SK-N-SH (cell line): ENCODE results near the gene MEFV. TPM values are rescaled to one million over a fixed set of nuclear protein-coding genes. Genes with fewer than 3 reads are reported as not detected.

ENCODE experiments used
- CTCF ChIA-PET: fragments of 300-600, 350-600 bp; formaldehyde crosslinking; extraction: SDS; loops from one replicate; lab custom pipeline; 2021; lab: Yijun Ruan, JAX
- POLR2A ChIA-PET: fragments of 350-600 bp; sonication (Branson Sonifier 250); formaldehyde crosslinking; extraction: SDS; loops from one replicate; lab custom pipeline; 2020; ENCODE audit warnings: antibody characterized with exemption, inconsistent platforms; lab: Yijun Ruan, JAX
- DNase-seq: peaks from one replicate; pipeline ENCODE4 v3.0.0; 2012
- H2AFZ ChIP-seq: fragments of 200-600 bp; sonication (generic); 2 replicates; pipeline ENCODE4 v1.8.1; 2016; ENCODE audit warnings: antibody characterized with exemption, mild to moderate bottlenecking, low read depth
- H3F3A ChIP-seq: fragments of 200-600 bp; sonication (generic); replicated peaks from 2 replicates; pipeline ENCODE3; 2016; ENCODE audit warnings: antibody characterized with exemption, mild to moderate bottlenecking; ENCODE audit not compliant: insufficient read depth
- H3K27ac ChIP-seq, 2 experiments: fragments of 200-500 bp in 1 of 2; fragments of 200-600 bp in 1 of 2; sonication (Bioruptor generic) in 1 of 2; sonication (generic), shearing (Covaris generic) in 1 of 2; 2 replicates each; pipeline versions ENCODE4 v1.5.1 to v1.6.1; 2014 to 2016; ENCODE audit warnings: low read depth in 2 of 2, inconsistent platforms in 1 of 2, low read length in 1 of 2, mild to moderate bottlenecking in 1 of 2, mixed read lengths in 1 of 2
- H3K27me3 ChIP-seq: fragments of 200-600 bp; sonication (generic), shearing (Covaris generic); 2 replicates; pipeline ENCODE4 v1.6.1; 2016; ENCODE audit warnings: mixed run types; ENCODE audit not compliant: insufficient read depth
- H3K36me3 ChIP-seq, 2 experiments: fragments of 200-500 bp in 1 of 2; fragments of 200-600 bp in 1 of 2; sonication (Bioruptor generic) in 1 of 2; sonication (generic) in 1 of 2; replicated peaks in 1 of 2; 2 replicates each; pipeline versions ENCODE3 to v1.5.1; 2014 to 2016; ENCODE audit warnings: low read length in 1 of 2, mild to moderate bottlenecking in 1 of 2; ENCODE audit not compliant: insufficient read depth in 2 of 2, control insufficient read depth in 1 of 2
- H3K4me1 ChIP-seq, 2 experiments: fragments of 200-500 bp in 1 of 2; fragments of 200-600 bp in 1 of 2; sonication (Bioruptor generic) in 1 of 2; sonication (generic), shearing (Covaris generic) in 1 of 2; 2 replicates each; pipeline versions ENCODE4 v1.5.1 to v1.6.1; 2014 to 2016; ENCODE audit warnings: low read depth in 1 of 2, low read length in 1 of 2, mixed run types in 1 of 2; ENCODE audit not compliant: insufficient read depth in 2 of 2, control insufficient read depth in 1 of 2
- H3K4me2 ChIP-seq: fragments of 200-600 bp; sonication (generic), shearing (Covaris generic); 2 replicates; pipeline ENCODE4 v1.6.1; 2017; ENCODE audit warnings: mixed run types
- H3K4me3 ChIP-seq, 2 experiments: fragments of 200-500 bp in 1 of 2; fragments of 200-600 bp in 1 of 2; sonication (Bioruptor generic) in 1 of 2; sonication (generic), shearing (Covaris generic) in 1 of 2; 2 replicates each; pipeline versions ENCODE4 v1.5.1 to v1.8.1; 2014 to 2016; ENCODE audit warnings: low read depth in 2 of 2, inconsistent platforms in 1 of 2, low read length in 1 of 2, mild to moderate bottlenecking in 1 of 2, mixed read lengths in 1 of 2, moderate library complexity in 1 of 2
- H3K79me2 ChIP-seq: fragments of 200-600 bp; sonication (generic); 2 replicates; pipeline ENCODE4 v1.8.1; 2017; ENCODE audit warnings: mild to moderate bottlenecking; ENCODE audit not compliant: insufficient read depth
- H3K9ac ChIP-seq: fragments of 200-600 bp; sonication (generic); 2 replicates; pipeline ENCODE4 v1.6.1; 2017; ENCODE audit warnings: mixed run types
- H3K9me2 ChIP-seq: fragments of 200-600 bp; sonication (generic); 2 replicates; pipeline ENCODE4 v1.6.1; 2017; ENCODE audit warnings: mixed run types
- H3K9me3 ChIP-seq: fragments of 200-600 bp; sonication (generic); 2 replicates; pipeline ENCODE4 v1.6.1; 2017; ENCODE audit warnings: mixed run types, mild to moderate bottlenecking, moderate library complexity
- H4K20me1 ChIP-seq: fragments of 200-600 bp; sonication (generic); 2 replicates; pipeline ENCODE4 v1.6.1; 2017; ENCODE audit warnings: mild to moderate bottlenecking, mixed run types; ENCODE audit not compliant: insufficient read depth
- CHD2 ChIP-seq: fragments of 150-350 bp; IDR thresholded peaks from 2 replicates; pipeline ENCODE4 v1.6.1; 2018; ENCODE audit warnings: low read length; ENCODE audit not compliant: partially characterized antibody
- EZH2phosphoT487 ChIP-seq: fragments of 200-600 bp; sonication (generic); IDR thresholded peaks from 2 replicates; pipeline ENCODE4 v1.6.1; 2017; ENCODE audit warnings: low read depth, mixed run types, mild to moderate bottlenecking, antibody characterized with exemption, moderate library complexity, borderline replicate concordance
- FOXJ3 ChIP-seq: sonication (generic); formaldehyde crosslinking; IDR thresholded peaks from 2 replicates; pipeline ENCODE4 v1.5.1; 2020; ENCODE audit warnings: mild to moderate bottlenecking, missing genetic modification reagents
- GABPA ChIP-seq: IDR thresholded peaks from 2 replicates; pipeline ENCODE4 v1.4.0; 2012; ENCODE audit warnings: low read depth, mild to moderate bottlenecking
- MEF2A ChIP-seq: IDR thresholded peaks from 2 replicates; pipeline ENCODE4 v1.4.0; 2012; ENCODE audit warnings: low read depth, borderline replicate concordance
- MXI1 ChIP-seq: IDR thresholded peaks from 2 replicates; pipeline ENCODE4 v1.6.1; 2012; ENCODE audit warnings: mild to moderate bottlenecking, low read depth, low read length, improper control_type of control experiment
- NFIC ChIP-seq: IDR thresholded peaks from 2 replicates; pipeline ENCODE4 v1.4.0; 2012; ENCODE audit warnings: borderline replicate concordance
- NRF1 ChIP-seq: IDR thresholded peaks from 2 replicates; pipeline ENCODE4 v1.6.1; 2012; ENCODE audit warnings: low read depth, mild to moderate bottlenecking, low read length
- TAF1 ChIP-seq: IDR thresholded peaks from 2 replicates; pipeline ENCODE4 v1.6.1; 2012; ENCODE audit warnings: low read depth, mild to moderate bottlenecking, low read length, moderate library complexity, borderline replicate concordance
- TCF12 ChIP-seq: IDR thresholded peaks from 2 replicates; pipeline ENCODE4 v1.4.0; 2012
- WGBS: methylation state at CpG from one replicate; pipeline ENCODE4 v1.1.6; 2017; ENCODE audit warnings: low lambda C conversion rate; 5-methylcytosine and 5-hydroxymethylcytosine counted together
- polyA plus RNA-seq, 3 experiments: library from polyadenylated mRNA; depleted of rRNA; stranded (reverse); fragments of >200 nt; gene quantifications; 2 replicates each; pipeline ENCODE4 v1.2.3, GENCODE V29; 2012
- TF ChIP-seq, protein P1 (sequence below): IDR thresholded peaks from 2 replicates; pipeline ENCODE4 v1.4.0; 2012; ENCODE audit warnings: low read depth, borderline replicate concordance
- TF ChIP-seq, protein P2 (sequence below): fragments of 150-350 bp; IDR thresholded peaks from 2 replicates; pipeline ENCODE4 v1.6.1; 2016; ENCODE audit warnings: mild to moderate bottlenecking, low read depth, low read length
- TF ChIP-seq, protein P3 (sequence below): IDR thresholded peaks from 2 replicates; pipeline ENCODE4; 2012
- TF ChIP-seq, protein P4 (sequence below): IDR thresholded peaks from 2 replicates; pipeline ENCODE4 v1.4.0; 2012; ENCODE audit warnings: low read depth
- TF ChIP-seq, protein P5 (sequence below): fragments of 150-350 bp; IDR thresholded peaks from 2 replicates; pipeline ENCODE4 v1.6.1; 2017; ENCODE audit warnings: antibody characterized with exemption, low read length, low read depth, borderline replicate concordance
- TF ChIP-seq, protein P6 (sequence below): IDR thresholded peaks from 2 replicates; pipeline ENCODE4 v1.4.0; 2012; ENCODE audit warnings: low read depth, borderline replicate concordance
- TF ChIP-seq, protein P7 (sequence below): fragments of 200-600 bp; sonication (generic); IDR thresholded peaks from 2 replicates; pipeline ENCODE4 v1.6.1; 2017; ENCODE audit warnings: antibody characterized with exemption, mild to moderate bottlenecking, moderate library complexity

Gene MEFV
- polyA plus RNA-seq, 1 of the 3 experiments (the other 2 are of a cell fraction): not detected

DNA sequence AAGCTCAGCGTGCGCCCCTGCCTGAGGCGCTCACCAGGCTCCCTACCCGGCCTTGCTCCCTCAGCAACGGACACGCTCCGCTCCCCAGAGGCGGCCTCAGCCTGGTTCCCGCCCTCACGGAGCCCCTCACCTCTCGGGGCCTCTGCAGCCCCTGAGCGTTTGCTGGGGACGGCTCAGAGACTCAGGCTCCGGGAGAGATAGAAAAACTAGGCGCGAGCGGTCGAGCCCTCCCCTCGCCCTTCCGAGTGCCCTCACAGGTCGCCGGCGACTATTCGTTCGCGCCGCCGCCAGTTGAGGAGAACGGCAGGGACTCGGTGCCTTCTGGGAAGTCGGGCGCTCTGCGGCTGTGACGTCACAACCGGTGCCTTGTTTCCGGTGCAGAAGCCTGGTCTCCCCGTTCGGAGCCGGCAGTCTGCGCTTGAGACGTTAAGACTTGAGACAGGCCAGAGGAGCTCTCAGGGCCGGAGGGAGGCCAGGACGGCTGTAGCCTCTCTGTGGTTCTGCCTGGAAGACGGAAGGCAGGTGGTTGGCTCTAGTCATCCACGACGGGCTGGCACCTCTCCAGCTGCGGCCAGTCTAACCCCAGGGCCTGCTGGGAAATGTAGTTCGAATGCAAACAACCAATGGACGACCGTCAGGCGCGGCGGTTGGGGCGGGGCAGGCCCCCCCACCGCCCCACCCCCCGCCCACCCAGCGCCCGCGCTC is 21.4 kb downstream of the MEFV start, which contains the start of gene ZNF200 (continued):
- TF ChIP-seq, protein P1, sequence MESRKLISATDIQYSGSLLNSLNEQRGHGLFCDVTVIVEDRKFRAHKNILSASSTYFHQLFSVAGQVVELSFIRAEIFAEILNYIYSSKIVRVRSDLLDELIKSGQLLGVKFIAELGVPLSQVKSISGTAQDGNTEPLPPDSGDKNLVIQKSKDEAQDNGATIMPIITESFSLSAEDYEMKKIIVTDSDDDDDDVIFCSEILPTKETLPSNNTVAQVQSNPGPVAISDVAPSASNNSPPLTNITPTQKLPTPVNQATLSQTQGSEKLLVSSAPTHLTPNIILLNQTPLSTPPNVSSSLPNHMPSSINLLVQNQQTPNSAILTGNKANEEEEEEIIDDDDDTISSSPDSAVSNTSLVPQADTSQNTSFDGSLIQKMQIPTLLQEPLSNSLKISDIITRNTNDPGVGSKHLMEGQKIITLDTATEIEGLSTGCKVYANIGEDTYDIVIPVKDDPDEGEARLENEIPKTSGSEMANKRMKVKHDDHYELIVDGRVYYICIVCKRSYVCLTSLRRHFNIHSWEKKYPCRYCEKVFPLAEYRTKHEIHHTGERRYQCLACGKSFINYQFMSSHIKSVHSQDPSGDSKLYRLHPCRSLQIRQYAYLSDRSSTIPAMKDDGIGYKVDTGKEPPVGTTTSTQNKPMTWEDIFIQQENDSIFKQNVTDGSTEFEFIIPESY: no peak
- TF ChIP-seq, protein P2, sequence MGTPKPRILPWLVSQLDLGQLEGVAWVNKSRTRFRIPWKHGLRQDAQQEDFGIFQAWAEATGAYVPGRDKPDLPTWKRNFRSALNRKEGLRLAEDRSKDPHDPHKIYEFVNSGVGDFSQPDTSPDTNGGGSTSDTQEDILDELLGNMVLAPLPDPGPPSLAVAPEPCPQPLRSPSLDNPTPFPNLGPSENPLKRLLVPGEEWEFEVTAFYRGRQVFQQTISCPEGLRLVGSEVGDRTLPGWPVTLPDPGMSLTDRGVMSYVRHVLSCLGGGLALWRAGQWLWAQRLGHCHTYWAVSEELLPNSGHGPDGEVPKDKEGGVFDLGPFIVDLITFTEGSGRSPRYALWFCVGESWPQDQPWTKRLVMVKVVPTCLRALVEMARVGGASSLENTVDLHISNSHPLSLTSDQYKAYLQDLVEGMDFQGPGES: no peak
- TF ChIP-seq NRF1: no peak
- TF ChIP-seq, protein P3, sequence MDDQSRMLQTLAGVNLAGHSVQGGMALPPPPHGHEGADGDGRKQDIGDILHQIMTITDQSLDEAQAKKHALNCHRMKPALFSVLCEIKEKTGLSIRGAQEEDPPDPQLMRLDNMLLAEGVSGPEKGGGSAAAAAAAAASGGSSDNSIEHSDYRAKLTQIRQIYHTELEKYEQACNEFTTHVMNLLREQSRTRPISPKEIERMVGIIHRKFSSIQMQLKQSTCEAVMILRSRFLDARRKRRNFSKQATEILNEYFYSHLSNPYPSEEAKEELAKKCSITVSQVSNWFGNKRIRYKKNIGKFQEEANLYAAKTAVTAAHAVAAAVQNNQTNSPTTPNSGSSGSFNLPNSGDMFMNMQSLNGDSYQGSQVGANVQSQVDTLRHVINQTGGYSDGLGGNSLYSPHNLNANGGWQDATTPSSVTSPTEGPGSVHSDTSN: peak; percentile 99
- TF ChIP-seq, protein P4, sequence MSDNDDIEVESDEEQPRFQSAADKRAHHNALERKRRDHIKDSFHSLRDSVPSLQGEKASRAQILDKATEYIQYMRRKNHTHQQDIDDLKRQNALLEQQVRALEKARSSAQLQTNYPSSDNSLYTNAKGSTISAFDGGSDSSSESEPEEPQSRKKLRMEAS: peak; percentile 75; the same call in 1 of the 2 replicates
- TF ChIP-seq CHD2: peak; percentile 74

DNA sequence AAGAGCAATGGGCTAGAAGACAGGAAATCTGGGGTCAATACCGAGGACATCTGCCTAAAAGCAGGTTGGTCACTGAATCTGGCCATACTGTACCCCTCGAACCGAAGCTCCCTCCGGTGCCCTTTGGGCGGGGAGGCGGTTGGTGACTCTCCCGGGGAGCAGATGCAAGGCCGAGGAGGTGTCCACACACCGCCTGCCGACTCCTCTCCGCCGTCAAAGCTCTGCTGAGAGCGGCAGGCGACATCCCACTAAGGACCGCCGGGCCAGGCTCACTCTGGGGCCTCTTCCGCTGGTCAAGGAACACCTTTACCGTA is 21.9 kb downstream of the MEFV start:
- no peaks in the 10 kb centered on the region for H4K20me1 ChIP-seq
- H3K4me3 ChIP-seq: peak overlapping the region; percentile 96 to 99
- H2AFZ ChIP-seq: peak overlapping the region; percentile 98
- ChIA-PET CTCF (no interaction called here), POLR2A (interaction anchor here (0.8 kb wide), 1 partner anchor 45 kb away, joined by 5 read pairs; no protein-coding TSS in a partner anchor)
- peak overlapping the region; percentile 96 to 99 for H3K27ac ChIP-seq
- H3K9me3 ChIP-seq: no peaks in the 10 kb centered on the region
- H3F3A ChIP-seq: peaks cover 11% of the 10 kb centered on the region
- H3K27me3 ChIP-seq: no peaks in the 10 kb centered on the region; the same call in 1 of the 2 replicates
- TF ChIP-seq MEF2A: no peak
- no peak for TF ChIP-seq TCF12
- TF ChIP-seq NFIC: no peak
- TF ChIP-seq, protein P3: no peak
- no peak for TF ChIP-seq EZH2phosphoT487
- TF ChIP-seq FOXJ3 (CRISPR knock-in tag): no peak
- TF ChIP-seq, protein P5, sequence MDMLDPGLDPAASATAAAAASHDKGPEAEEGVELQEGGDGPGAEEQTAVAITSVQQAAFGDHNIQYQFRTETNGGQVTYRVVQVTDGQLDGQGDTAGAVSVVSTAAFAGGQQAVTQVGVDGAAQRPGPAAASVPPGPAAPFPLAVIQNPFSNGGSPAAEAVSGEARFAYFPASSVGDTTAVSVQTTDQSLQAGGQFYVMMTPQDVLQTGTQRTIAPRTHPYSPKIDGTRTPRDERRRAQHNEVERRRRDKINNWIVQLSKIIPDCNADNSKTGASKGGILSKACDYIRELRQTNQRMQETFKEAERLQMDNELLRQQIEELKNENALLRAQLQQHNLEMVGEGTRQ: no peak
- TF ChIP-seq, protein P6, sequence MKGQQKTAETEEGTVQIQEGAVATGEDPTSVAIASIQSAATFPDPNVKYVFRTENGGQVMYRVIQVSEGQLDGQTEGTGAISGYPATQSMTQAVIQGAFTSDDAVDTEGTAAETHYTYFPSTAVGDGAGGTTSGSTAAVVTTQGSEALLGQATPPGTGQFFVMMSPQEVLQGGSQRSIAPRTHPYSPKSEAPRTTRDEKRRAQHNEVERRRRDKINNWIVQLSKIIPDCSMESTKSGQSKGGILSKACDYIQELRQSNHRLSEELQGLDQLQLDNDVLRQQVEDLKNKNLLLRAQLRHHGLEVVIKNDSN: no peak
- TF ChIP-seq TAF1: no peak
- no peak for TF ChIP-seq GABPA
- TF ChIP-seq, protein P1: no peak
- TF ChIP-seq, protein P7, sequence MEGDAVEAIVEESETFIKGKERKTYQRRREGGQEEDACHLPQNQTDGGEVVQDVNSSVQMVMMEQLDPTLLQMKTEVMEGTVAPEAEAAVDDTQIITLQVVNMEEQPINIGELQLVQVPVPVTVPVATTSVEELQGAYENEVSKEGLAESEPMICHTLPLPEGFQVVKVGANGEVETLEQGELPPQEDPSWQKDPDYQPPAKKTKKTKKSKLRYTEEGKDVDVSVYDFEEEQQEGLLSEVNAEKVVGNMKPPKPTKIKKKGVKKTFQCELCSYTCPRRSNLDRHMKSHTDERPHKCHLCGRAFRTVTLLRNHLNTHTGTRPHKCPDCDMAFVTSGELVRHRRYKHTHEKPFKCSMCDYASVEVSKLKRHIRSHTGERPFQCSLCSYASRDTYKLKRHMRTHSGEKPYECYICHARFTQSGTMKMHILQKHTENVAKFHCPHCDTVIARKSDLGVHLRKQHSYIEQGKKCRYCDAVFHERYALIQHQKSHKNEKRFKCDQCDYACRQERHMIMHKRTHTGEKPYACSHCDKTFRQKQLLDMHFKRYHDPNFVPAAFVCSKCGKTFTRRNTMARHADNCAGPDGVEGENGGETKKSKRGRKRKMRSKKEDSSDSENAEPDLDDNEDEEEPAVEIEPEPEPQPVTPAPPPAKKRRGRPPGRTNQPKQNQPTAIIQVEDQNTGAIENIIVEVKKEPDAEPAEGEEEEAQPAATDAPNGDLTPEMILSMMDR: no peak
- no peak for TF ChIP-seq MXI1
- TF ChIP-seq, all 33 proteins: peak for 0
- peaks cover 35 to 39% of the 10 kb centered on the region in 2 experiments for H3K36me3 ChIP-seq
- H3K4me1 ChIP-seq: peaks cover 10 to 11% of the 10 kb centered on the region in 2 experiments; a peak in 1 of 4 replicates
- peak overlapping the region; percentile 90 for H3K9ac ChIP-seq
- peaks cover 26% of the 10 kb centered on the region for H3K79me2 ChIP-seq
- 2% methylated on average over 8 of the region's 18 CpGs for WGBS
- no peak for DNase-seq
- H3K9me2 ChIP-seq: no peaks in the 10 kb centered on the region
- H3K4me2 ChIP-seq: peak overlapping the region; percentile 99
